ENCODE results near the gene PDGFB.

DNA sequence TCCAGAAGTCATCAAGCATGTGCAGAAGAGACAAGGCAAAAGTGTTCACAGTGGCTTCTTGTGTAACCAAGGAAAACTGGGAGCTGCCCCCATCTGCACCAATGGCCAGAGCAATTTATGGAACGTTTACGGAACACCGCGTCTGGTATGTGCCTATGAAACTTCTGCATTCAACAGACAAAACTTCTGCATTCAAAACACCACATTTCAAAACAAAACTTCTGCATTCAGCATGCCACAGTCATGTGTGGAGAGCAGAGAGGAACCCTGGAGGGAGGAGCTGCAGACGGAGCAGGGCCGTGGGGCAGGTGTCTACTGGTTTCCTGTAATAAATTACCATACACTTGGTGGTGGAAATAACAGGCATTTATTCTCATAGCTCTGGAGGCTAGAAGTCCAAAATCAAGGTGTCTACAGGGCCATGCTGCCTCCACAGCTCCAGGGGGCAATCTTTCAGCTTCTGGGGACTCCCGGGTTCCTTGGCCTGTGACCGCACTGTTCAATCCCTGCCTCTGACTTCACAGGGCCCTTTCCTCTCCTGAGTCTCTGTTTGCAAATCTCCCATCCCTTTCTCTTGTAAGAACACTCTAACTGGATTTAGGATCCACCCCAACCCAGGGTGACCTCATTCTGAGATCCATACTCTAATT, 42.4 kb upstream of the PDGFB start:
- TF ChIP-seq CTCF (IDR thresholded peaks at IDR 0.05 in 4 of 5, conservative IDR thresholded peaks at IDR 0.05 in 1 of 5) (no peak), POLR2A (IDR thresholded peaks at IDR 0.05) (peak in 1 of 2 donors; percentile 16)
